ENCODE measurements around the gene DUSP22.

Gene DUSP22

GRCh38 chr6:330948-331347, 38.7 kb downstream of the DUSP22 start:
- Histone ChIP-seq H3K9me3 (no peaks in the 10 kb centered on the region), H3K27ac (no peak overlapping the region), H3K36me3 (peaks cover 10% of the 10 kb centered on the region), H3K4me1 (ENCODE audit: control insufficient read depth in 1 of 2, insufficient read depth in 1 of 2, low read depth in 1 of 2, low read length in 1 of 2) (peaks cover 5 to 14% of the 10 kb centered on the region in 2 experiments), H3K4me3 (ENCODE audit: low read depth in 1 of 2, low read length in 1 of 2) (no peak overlapping the region), H3K27me3 (no peaks in the 10 kb centered on the region)
- TF ChIP-seq CTCF (IDR thresholded peaks at IDR 0.05), result no peak

GRCh38 chr6:331622-332521, 39.6 kb downstream of the DUSP22 start:
- peaks cover 14 to 24% of the 10 kb centered on the region in 2 experiments for H3K4me1 ChIP-seq (ENCODE audit: control insufficient read depth in 1 of 2, insufficient read depth in 1 of 2, low read depth in 1 of 2, low read length in 1 of 2)
- TF ChIP-seq CTCF (IDR thresholded peaks at IDR 0.05), result no peak
- no peaks in the 10 kb centered on the region for H3K9me3 ChIP-seq
- no peak overlapping the region for H3K4me3 ChIP-seq (ENCODE audit: low read depth in 1 of 2, low read length in 1 of 2)
- no peaks in the 10 kb centered on the region for H3K27me3 ChIP-seq
- H3K36me3 ChIP-seq, result peaks cover 5% of the 10 kb centered on the region
- no peak overlapping the region for H3K27ac ChIP-seq

- Histone ChIP-seq H3K27ac (no peak overlapping the region), H3K36me3 (no peaks in the 10 kb centered on the region), H3K4me3 (ENCODE audit: low read depth in 1 of 2, low read length in 1 of 2) (no peak overlapping the region), H3K4me1 (ENCODE audit: control insufficient read depth in 1 of 2, insufficient read depth in 1 of 2, low read depth in 1 of 2, low read length in 1 of 2) (peaks cover 22 to 32% of the 10 kb centered on the region in 2 experiments), H3K9me3 (no peaks in the 10 kb centered on the region), H3K27me3 (no peaks in the 10 kb centered on the region)
- TF ChIP-seq CTCF (IDR thresholded peaks at IDR 0.05), result no peak
These were observed 40.4 kb downstream of the DUSP22 start for GRCh38 chr6:332671-333070.

- Histone ChIP-seq H3K27ac (no peak overlapping the region), H3K27me3 (no peaks in the 10 kb centered on the region), H3K4me1 (ENCODE audit: control insufficient read depth in 1 of 2, insufficient read depth in 1 of 2, low read depth in 1 of 2, low read length in 1 of 2) (peaks cover 30 to 40% of the 10 kb centered on the region in 2 experiments)
These were observed 41.2 kb downstream of the DUSP22 start for GRCh38 chr6:333379-334002.

More at GRCh38 chr6:333379-334002, 41.2 kb downstream of the DUSP22 start:
- Histone ChIP-seq H3K36me3 (no peaks in the 10 kb centered on the region), H3K4me3 (ENCODE audit: low read depth in 1 of 2, low read length in 1 of 2) (no peak overlapping the region), H3K9me3 (no peaks in the 10 kb centered on the region)
- no peak for TF ChIP-seq CTCF (IDR thresholded peaks at IDR 0.05)
